HG02884 (cell line): ENCODE results near the gene EEF1AKMT3.

Experiments
- ATAC-seq: cut with Tn5 transposase; IDR thresholded peaks from one replicate; pipeline ENCODE4 v1.9.1; 2021; ENCODE audit warnings: mild to moderate bottlenecking, moderate library complexity; ENCODE audit not compliant: unreplicated experiment

The EEF1AKMT3 gene

GRCh38 chr12:57782243-57782607 lies 9.8 kb downstream of the EEF1AKMT3 start:
- ATAC-seq: peak; percentile 20

- ATAC-seq: peak; percentile 91
These were observed 10.4 kb downstream of the EEF1AKMT3 start, which contains the start of gene TSFM for GRCh38 chr12:57782608-57783465. Gene TSFM (plus strand): TSS chr12:57782787. CDS start chr12:57782802, 15 bp downstream.

GRCh38 chr12:57783466-57783801 lies 11.0 kb downstream of the EEF1AKMT3 start:
- no peak for ATAC-seq

GRCh38 chr12:57783861-57784260 lies 11.4 kb downstream of the EEF1AKMT3 start:
- ATAC-seq: no peak

GRCh38 chr12:57793920-57794319 lies 21.5 kb downstream of the EEF1AKMT3 start:
- no peak for ATAC-seq

GRCh38 chr12:57795354-57795753 lies 22.9 kb downstream of the EEF1AKMT3 start:
- no peak for ATAC-seq

GRCh38 chr12:57796996-57797395 lies 24.6 kb downstream of the EEF1AKMT3 start:
- no peak for ATAC-seq

- ATAC-seq: no peak
These were observed 25.5 kb downstream of the EEF1AKMT3 start for GRCh38 chr12:57797933-57798332.

- ATAC-seq: no peak
These were observed 28.6 kb downstream of the EEF1AKMT3 start for GRCh38 chr12:57800965-57801364.

- ATAC-seq: no peak
These were observed 30.2 kb downstream of the EEF1AKMT3 start for GRCh38 chr12:57802607-57803006.

DNA sequence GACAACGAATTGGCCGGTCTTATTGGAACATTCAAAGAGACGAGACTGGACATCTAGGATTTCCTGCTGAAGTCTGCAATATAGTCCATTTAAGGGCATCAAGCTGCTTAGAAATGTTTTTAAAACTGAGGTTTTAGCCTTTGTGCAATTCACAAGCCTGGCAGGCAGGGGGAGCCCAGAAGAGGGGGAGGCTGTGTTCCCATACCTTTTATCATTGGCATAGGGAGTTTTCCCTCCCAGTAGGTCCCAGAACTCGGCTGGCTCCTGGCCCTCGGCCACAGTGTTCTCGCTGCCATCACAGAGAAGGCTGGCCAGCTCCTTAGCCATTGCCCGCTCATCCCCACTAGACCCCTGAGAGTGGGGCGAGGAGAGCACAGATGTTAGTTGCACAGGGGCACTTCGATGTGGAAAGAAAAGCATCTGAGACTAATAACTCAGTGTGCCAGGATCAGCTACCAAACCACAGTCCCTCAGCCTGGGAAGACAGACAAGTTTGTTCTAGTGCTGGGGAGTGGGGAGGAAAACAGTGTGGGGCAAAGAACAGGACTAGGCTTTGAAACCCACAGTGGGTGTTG lies 31.0 kb downstream of the EEF1AKMT3 start:
- no peak for ATAC-seq

- no peak for ATAC-seq
These were observed 34.3 kb downstream of the EEF1AKMT3 start for GRCh38 chr12:57806677-57807076.

DNA sequence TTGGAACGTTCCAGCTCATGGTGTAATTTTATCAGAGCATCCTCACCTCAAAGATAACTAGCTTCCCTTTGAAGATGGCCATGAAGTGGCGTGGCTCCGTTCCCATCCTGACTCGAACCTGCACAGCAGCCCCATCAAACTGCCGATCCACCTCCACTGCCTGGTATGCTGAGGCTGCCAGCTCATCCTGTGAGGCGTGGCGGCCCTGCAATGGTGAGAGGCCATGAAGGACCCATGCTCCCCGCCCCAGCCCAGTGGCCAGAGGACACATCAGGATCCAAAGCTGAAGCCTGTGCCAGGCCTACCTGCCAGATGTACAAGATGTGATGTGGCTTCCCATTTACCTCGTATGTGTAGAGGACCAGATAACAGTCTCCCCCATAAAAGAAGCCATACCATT lies 34.9 kb downstream of the EEF1AKMT3 start:
- ATAC-seq: no peak

GRCh38 chr12:57808351-57808750 lies 35.9 kb downstream of the EEF1AKMT3 start:
- no peak for ATAC-seq

GRCh38 chr12:57809425-57809824 lies 37.0 kb downstream of the EEF1AKMT3 start:
- ATAC-seq: no peak

DNA sequence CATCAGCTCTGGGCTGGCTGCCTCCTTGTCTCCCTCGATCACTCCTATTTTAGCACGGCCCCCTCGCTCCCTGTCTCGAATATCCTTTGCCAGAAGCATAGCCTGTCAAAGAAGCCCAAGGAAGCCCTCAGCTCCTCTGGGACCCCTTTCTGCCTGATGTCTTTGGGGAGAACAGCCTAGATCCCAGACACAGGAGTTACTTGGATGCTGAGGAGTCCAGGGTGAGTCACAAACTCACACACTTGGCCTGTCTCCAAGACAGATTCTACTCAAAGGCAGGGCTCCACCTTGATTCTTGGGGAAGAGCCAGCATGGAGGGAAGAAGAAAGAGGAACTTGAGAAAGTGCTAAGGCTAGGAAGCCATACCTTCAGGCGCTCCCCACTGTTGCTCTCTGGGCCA lies 38.0 kb downstream of the EEF1AKMT3 start:
- ATAC-seq: no peak

- ATAC-seq: no peak
These were observed 38.8 kb downstream of the EEF1AKMT3 start for GRCh38 chr12:57811028-57811755.

DNA sequence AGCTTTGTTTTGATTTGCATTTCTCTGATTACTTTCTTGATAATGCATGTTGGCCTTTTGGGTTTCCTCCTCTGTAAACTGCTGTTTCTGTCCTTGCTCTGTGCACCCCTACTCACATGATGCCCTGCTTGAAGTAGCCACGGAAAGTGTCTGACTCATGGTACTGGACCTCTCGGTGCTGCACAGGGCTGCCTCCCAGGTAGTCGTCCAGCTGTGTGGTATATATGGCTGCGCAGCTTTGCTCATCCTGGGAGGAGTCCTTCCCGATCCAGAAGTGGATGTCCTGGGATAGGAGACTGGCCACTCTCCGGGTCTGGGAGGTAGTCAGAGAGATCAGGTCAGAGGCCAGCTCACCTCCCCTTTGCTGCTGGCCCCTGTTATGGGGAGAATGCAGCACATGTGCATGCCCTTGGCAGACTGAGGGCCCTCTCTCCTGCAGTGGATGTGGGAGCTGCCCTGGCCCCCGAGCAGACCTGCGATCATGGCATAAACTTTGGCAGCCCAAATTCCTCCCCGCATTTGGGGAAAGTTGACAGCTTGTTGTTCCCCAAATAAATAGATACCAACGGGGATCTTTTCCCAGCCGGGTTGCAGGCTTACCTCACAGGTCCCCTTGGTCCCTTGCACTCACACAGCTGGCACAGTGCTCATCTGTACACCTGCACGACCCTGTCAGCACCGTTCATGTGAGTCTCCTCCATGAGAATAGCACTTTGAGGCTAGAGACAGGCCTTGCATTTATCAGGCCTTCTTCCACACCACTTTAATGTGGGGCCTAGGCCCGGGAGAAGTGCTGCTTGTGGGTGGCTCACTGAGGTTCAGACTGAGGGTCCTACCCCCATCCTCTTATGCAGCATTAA lies 40.9 kb downstream of the EEF1AKMT3 start:
- ATAC-seq: no peak

DNA sequence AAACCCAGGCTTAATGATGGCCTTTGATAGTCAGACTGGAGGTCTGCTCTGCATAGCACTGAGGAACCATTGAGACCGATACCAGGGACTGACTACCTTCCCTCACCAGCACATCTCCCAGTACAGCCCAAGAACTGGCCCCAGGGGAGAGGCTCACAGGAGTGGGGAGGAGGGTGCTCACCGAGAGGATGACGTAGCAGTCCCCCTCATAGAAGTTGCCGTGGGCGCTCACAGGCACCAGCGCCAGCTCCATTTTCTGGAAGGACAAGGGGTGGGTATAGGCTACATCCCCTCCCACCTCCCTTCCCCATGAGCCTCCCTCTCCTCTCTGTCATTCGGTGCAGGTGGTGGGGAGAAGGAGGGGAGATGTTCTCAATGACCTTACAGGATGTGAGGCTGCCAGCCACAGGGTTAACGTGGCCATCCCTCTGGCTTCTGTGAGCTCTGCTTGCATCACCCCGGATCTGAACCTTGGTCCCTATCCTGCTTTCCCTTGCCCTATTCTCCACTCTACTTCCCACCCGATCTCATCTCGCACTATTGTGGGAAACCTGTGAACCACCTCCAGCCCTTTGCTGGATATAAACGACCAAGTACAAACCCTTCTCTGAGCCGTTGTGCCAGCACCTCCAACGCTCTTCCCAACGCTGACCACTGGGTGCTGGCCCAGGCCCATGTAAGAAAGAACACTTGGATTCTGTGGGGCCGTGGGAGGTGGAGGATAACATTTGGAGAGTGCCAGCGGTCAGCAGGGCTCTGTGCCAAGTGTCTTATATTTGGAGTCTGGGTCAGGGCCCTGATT lies 41.8 kb downstream of the EEF1AKMT3 start:
- ATAC-seq: no peak
